MM.1S (cell line): Measurements from ENCODE around the gene FAM78B.

Source experiments
- DNase-seq: peaks from one replicate; pipeline ENCODE4 v3.0.0-alpha.2; 2015
- H2AFZ ChIP-seq: fragments of 300-600 bp; sonication (generic); 2 replicates; pipeline ENCODE4 v1.6.0; 2016; ENCODE audit warnings: antibody characterized with exemption, low read length
- H3F3A ChIP-seq: fragments of 300-600 bp; sonication (generic); 2 replicates; pipeline ENCODE4 v1.6.1; 2016; ENCODE audit warnings: mild to moderate bottlenecking, antibody characterized with exemption, low read length, moderate library complexity, mixed read lengths; ENCODE audit not compliant: insufficient read depth
- H3K27ac ChIP-seq: fragments of 300-600 bp; sonication (generic); 2 replicates; pipeline ENCODE4 v1.5.1; 2016; ENCODE audit warnings: mild to moderate bottlenecking, low read length
- H3K27me3 ChIP-seq: fragments of 300-600 bp; sonication (generic); replicated peaks from 2 replicates; pipeline ENCODE4 v1.6.0; 2016; ENCODE audit warnings: low read length; ENCODE audit not compliant: insufficient read depth
- H3K36me3 ChIP-seq: fragments of 300-600 bp; sonication (generic); replicated peaks from 2 replicates; pipeline ENCODE4 v1.6.1; 2016; ENCODE audit warnings: mild to moderate bottlenecking, low read length, mixed read lengths; ENCODE audit not compliant: insufficient read depth
- H3K4me1 ChIP-seq: fragments of 300-600 bp; sonication (generic); 2 replicates; pipeline ENCODE4 v1.6.1; 2016; ENCODE audit warnings: low read length, mixed read lengths
- H3K4me2 ChIP-seq: fragments of 300-600 bp; sonication (generic); 2 replicates; pipeline ENCODE4 v1.6.0; 2016; ENCODE audit warnings: low read depth, low read length
- H3K4me3 ChIP-seq: fragments of 300-600 bp; sonication (generic); 2 replicates; pipeline ENCODE4 v1.5.1; 2016; ENCODE audit warnings: low read length, mixed read lengths
- H3K79me2 ChIP-seq: fragments of 300-600 bp; sonication (generic); 2 replicates; pipeline ENCODE4 v1.6.1; 2016; ENCODE audit warnings: mixed run types, low read length, mixed read lengths
- H3K9ac ChIP-seq: fragments of 300-600 bp; sonication (generic); 2 replicates; pipeline ENCODE4 v1.6.1; 2016; ENCODE audit warnings: low read length, mixed read lengths
- H3K9me2 ChIP-seq: fragments of 300-600 bp; sonication (generic); replicated peaks from 2 replicates; pipeline ENCODE4 v1.6.1; 2016; ENCODE audit warnings: mild to moderate bottlenecking, low read length, mixed read lengths; ENCODE audit not compliant: insufficient read depth
- H3K9me3 ChIP-seq: fragments of 300-600 bp; sonication (generic); replicated peaks from 2 replicates; pipeline ENCODE4 v1.6.1; 2016; ENCODE audit warnings: mild to moderate bottlenecking, low read length, mixed read lengths; ENCODE audit not compliant: insufficient read depth
- H4K20me1 ChIP-seq: fragments of 300-600 bp; sonication (generic); 2 replicates; pipeline ENCODE4 v1.6.1; 2016; ENCODE audit warnings: mild to moderate bottlenecking, low read length, moderate library complexity, mixed read lengths; ENCODE audit not compliant: insufficient read depth
- EZH2 ChIP-seq: fragments of 300-600 bp; sonication (generic); optimal IDR thresholded peaks from 2 replicates; pipeline ENCODE3; 2017; ENCODE audit warnings: low read depth, mild to moderate bottlenecking, antibody characterized with exemption, low read length, mixed read lengths
- EZH2phosphoT487 ChIP-seq: fragments of 300-600 bp; sonication (generic); IDR thresholded peaks from 2 replicates; pipeline ENCODE4 v1.6.1; 2018; ENCODE audit warnings: antibody characterized with exemption, low read length
- TF ChIP-seq, protein P1 (sequence below): fragments of 300-600 bp; sonication (generic); IDR thresholded peaks from 2 replicates; pipeline ENCODE4 v1.5.1; 2016; ENCODE audit warnings: antibody characterized with exemption, low read length, mixed read lengths

The FAM78B gene

DNA sequence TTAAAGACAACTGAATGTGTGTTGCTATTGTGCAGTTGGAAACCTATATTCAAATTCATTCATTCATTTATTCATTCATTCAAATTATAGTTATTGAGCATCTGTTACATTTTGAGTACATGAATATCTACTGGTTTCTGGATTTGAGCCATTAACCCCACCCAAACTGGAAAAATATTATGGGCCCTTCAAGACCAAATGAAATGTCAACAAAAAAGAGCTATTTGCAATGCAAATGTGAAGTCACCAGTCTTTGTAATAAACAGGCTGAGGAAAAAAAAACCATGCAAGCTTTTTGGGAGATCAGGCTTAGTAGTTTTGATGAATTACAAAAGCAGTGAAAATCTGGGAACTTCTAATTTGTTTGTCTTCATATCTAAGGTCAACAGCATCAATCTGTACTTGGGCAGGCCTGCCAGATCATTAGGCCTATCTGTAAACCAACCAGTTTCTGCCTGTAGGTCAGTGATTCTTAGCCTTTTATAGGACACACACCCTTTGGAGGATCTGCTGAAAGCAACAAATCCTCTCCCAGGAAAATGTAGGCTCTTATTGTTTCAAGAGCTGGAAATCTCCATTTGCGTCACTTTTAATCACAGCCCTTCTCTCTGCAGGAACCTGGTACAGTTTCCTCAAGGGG, 134.7 kb downstream of the FAM78B start:
- Histone ChIP-seq H3K27me3 (no peaks in the 10 kb centered on the region), H4K20me1 (no peaks in the 10 kb centered on the region), H3K4me2 (no peak overlapping the region), H3K4me1 (no peaks in the 10 kb centered on the region), H3K36me3 (no peaks in the 10 kb centered on the region), H2AFZ (no peak overlapping the region), H3K9me2 (no peaks in the 10 kb centered on the region), H3K9ac (no peak overlapping the region), H3F3A (no peaks in the 10 kb centered on the region), H3K27ac (no peak overlapping the region), H3K9me3 (no peaks in the 10 kb centered on the region), H3K4me3 (no peak overlapping the region), H3K79me2 (no peaks in the 10 kb centered on the region)
- TF ChIP-seq EZH2phosphoT487 (no peak), EZH2 (no peak)
- TF ChIP-seq, protein P1, sequence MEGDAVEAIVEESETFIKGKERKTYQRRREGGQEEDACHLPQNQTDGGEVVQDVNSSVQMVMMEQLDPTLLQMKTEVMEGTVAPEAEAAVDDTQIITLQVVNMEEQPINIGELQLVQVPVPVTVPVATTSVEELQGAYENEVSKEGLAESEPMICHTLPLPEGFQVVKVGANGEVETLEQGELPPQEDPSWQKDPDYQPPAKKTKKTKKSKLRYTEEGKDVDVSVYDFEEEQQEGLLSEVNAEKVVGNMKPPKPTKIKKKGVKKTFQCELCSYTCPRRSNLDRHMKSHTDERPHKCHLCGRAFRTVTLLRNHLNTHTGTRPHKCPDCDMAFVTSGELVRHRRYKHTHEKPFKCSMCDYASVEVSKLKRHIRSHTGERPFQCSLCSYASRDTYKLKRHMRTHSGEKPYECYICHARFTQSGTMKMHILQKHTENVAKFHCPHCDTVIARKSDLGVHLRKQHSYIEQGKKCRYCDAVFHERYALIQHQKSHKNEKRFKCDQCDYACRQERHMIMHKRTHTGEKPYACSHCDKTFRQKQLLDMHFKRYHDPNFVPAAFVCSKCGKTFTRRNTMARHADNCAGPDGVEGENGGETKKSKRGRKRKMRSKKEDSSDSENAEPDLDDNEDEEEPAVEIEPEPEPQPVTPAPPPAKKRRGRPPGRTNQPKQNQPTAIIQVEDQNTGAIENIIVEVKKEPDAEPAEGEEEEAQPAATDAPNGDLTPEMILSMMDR = no peak
- DNase-seq = no peak

DNA sequence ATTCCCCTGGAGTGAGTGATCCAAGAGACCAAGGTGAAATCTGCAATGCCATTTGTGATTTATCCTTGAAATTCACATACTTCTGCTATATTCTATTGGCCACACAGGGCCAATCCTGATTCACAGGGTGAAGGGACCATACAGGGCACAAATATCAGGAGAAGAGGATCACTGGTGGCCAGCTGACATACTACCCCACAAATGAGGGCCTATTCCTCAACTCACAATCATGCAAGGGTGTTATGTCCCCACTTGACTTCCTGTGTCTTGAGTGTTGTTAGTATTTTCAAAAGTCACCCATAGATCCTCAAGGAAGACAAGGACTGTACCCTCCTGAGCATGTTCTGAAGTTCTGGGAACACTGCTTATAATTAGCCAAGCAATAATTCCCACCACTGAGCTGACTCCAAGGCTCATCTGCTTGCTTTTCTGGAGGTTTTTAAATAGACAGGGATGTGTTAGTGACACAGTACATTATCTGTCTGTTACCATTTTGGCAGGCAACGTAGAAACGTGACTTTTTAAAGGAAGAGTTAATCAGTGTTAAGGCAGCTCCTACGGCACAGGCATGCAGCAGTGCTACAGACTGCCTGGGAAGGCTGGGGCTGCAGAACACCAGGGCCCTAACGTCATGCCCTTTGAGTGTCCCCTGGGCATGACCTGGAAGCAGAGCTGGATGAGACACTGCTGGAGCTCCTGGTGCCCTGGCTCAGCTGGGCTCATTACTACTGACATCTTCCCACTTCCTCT, 137.4 kb downstream of the FAM78B start:
- Histone ChIP-seq H3K4me2 (no peak overlapping the region), H3K9me3 (no peaks in the 10 kb centered on the region), H3K27me3 (no peaks in the 10 kb centered on the region), H3K79me2 (no peaks in the 10 kb centered on the region), H3K27ac (no peak overlapping the region), H3K9me2 (no peaks in the 10 kb centered on the region), H3K4me1 (no peaks in the 10 kb centered on the region), H3K9ac (no peak overlapping the region), H2AFZ (no peak overlapping the region), H3K36me3 (no peaks in the 10 kb centered on the region), H3K4me3 (no peak overlapping the region), H3F3A (no peaks in the 10 kb centered on the region), H4K20me1 (no peaks in the 10 kb centered on the region)
- no peak for DNase-seq
- TF ChIP-seq, protein P1 = no peak
- TF ChIP-seq EZH2 = no peak
- no peak for TF ChIP-seq EZH2phosphoT487

DNA sequence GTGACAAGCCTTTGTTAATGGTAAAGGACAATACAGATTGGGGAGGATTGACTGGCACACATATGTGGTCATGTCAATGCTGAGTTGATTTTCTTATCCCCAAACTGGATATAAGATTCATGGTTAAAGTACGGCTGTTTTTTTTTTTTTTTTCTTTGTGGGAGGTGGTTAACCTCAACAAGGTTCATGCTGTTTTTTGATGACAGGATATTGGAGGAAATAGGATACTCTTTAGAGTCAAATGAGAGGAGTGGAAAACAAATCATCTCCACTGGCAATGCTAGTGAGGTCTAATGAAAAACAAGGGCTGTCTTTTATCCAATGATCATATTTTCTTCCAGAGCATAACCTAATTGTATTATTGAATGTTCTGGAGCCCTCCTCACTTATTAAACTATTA, 140.2 kb downstream of the FAM78B start:
- Histone ChIP-seq H3K9ac (no peak overlapping the region), H2AFZ (no peak overlapping the region), H3K4me3 (no peak overlapping the region), H3K79me2 (no peaks in the 10 kb centered on the region), H3K36me3 (no peaks in the 10 kb centered on the region), H3K9me2 (no peaks in the 10 kb centered on the region), H4K20me1 (no peaks in the 10 kb centered on the region), H3K27me3 (no peaks in the 10 kb centered on the region), H3F3A (no peaks in the 10 kb centered on the region), H3K4me1 (no peaks in the 10 kb centered on the region), H3K4me2 (no peak overlapping the region), H3K9me3 (no peaks in the 10 kb centered on the region), H3K27ac (no peak overlapping the region)
- DNase-seq = no peak
- TF ChIP-seq EZH2 (no peak), EZH2phosphoT487 (no peak)
- TF ChIP-seq, protein P1 = no peak
